Chondrocyte (in vitro differentiated cells): ENCODE results near the gene CFL1. TPM values are rescaled to one million over a fixed set of nuclear protein-coding genes. Genes with fewer than 3 reads are reported as not detected.

Source experiments
- DNase-seq: peaks from one replicate; pipeline ENCODE4 v3.0.0; 2021; ENCODE audit warnings: mixed read lengths, low spot score
- H3K27ac Mint-ChIP-seq: one replicate; pipeline ENCODE4 v1.8.0; 2021; ENCODE audit warnings: mild to moderate bottlenecking, moderate library complexity, mixed read lengths; ENCODE audit not compliant: unreplicated experiment
- H3K27me3 Mint-ChIP-seq: 2 replicates; pipeline ENCODE4 v1.8.0; 2021; ENCODE audit warnings: low read depth, mixed read lengths
- H3K36me3 Mint-ChIP-seq: 2 replicates; pipeline ENCODE4 v1.8.0; 2021; ENCODE audit warnings: low read depth, mixed read lengths
- H3K4me1 Mint-ChIP-seq: 2 replicates; pipeline ENCODE4 v1.8.0; 2021; ENCODE audit warnings: low read depth, mild to moderate bottlenecking, mixed read lengths
- H3K4me3 Mint-ChIP-seq: one replicate; pipeline ENCODE4 v1.8.0; 2021; ENCODE audit warnings: mild to moderate bottlenecking, moderate library complexity, mixed read lengths; ENCODE audit not compliant: unreplicated experiment
- H3K9me3 Mint-ChIP-seq: 2 replicates; pipeline ENCODE4 v1.8.0; 2021; ENCODE audit warnings: low read depth, mixed read lengths
- total RNA-seq: library from RNA; stranded (reverse); gene quantifications from 3 replicates; pipeline ENCODE4 v1.2.1, GENCODE V29; 2021
- TF ChIP-seq, protein P1 (sequence below): fragments of 200-600 bp; sonication (generic); IDR thresholded peaks from 2 replicates; pipeline ENCODE4 v1.5.0; 2021; ENCODE audit warnings: antibody characterized with exemption, mild to moderate bottlenecking, moderate library complexity

Gene CFL1
- total RNA-seq, 1 donor from 2014 or later, result 1,222 TPM

DNA sequence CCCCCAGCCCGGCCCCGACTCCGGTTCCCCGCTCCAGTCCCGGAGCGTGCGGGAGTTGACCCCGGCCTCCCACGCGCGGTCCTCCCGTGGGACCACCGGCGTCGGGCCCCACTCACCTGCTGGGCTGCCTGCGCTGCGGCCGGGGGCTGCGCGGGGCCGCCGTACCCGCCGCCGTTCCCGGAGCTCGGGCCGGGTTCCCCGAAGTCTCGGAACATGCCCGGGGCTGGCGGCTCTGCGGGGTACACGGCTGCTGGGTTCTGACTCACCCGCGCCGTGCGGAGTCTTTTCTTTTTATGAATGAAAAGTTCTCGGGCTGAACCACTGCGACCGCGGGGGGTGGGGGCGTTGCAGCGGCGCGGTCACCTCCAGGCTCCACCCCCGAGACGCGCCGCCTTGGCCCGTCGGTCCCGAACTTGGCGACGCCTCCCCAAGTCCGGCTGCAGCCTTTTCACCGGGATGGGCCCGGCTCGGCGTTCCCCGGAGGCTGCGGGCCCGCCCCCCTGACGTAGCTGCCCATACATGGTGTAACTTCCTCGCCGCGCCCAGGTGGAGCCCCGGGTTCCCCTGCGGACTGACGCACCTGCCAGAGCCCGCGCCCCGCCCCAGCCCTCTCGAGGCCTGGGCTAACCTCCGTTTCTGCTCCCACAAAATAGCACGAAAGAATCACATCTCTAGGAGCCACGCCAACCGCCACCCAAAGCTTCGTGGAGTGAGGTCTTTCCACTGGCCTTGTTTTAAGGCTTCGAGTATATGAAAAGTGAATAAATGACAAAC lies 42.3 kb upstream of the CFL1 start, which contains the start of gene FOSL1:
FOSL1 (minus strand) TSS at position 264 of the 774 bp plus-strand sequence; CDS start at position 215, 49 bp downstream.
- Mint-ChIP-seq H3K36me3 (no peaks in the 10 kb centered on the region), H3K4me1 (peaks cover 47% of the 10 kb centered on the region), H3K27ac (peak within 1 kb of the TSS; percentile 82), H3K4me3 (peak within 1 kb of the TSS; percentile 79), H3K27me3 (no peaks in the 10 kb centered on the region), H3K9me3 (no peaks in the 10 kb centered on the region)
- no peak for DNase-seq
- TF ChIP-seq, protein P1, sequence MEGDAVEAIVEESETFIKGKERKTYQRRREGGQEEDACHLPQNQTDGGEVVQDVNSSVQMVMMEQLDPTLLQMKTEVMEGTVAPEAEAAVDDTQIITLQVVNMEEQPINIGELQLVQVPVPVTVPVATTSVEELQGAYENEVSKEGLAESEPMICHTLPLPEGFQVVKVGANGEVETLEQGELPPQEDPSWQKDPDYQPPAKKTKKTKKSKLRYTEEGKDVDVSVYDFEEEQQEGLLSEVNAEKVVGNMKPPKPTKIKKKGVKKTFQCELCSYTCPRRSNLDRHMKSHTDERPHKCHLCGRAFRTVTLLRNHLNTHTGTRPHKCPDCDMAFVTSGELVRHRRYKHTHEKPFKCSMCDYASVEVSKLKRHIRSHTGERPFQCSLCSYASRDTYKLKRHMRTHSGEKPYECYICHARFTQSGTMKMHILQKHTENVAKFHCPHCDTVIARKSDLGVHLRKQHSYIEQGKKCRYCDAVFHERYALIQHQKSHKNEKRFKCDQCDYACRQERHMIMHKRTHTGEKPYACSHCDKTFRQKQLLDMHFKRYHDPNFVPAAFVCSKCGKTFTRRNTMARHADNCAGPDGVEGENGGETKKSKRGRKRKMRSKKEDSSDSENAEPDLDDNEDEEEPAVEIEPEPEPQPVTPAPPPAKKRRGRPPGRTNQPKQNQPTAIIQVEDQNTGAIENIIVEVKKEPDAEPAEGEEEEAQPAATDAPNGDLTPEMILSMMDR, result no peak

DNA sequence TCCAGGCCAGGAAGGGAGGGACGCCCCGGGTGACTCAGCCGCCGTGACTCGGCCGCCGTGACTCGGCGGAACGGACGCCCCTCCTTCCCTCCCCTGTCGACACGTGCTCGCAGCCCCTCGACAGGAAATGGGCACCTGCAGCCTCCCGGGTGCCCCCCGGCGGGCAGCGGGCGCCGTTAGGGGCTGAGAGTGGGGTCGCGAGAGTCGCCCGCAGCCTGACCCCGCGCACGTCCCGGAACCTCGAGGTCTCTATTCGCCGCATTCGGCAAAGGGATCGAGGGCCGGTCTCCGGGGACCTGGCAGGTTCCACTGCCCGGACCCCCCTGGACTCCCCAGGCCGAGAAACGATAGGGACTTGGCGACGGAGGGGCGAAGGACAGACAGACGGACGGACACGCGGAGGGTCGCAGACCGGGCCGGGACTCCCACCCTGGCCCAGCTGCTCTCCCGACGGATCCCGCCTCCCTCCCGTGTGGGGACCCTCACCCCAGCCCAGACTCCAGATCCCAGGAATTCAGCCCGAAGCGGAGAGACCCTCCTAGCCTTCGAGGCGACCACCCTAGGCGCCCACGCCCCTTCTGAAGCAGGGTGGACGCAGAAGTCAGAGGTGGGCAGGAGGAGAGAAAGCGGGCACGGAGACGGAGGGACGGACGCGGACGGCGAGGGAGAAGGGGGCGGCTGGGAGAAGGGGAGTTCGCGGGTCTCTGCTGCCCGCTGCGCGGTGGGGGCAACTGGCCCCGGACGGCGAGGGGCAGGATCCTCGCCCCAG lies 41.6 kb upstream of the CFL1 start:
- TF ChIP-seq, protein P1, result peak; percentile 15
- Mint-ChIP-seq H3K9me3 (no peaks in the 10 kb centered on the region), H3K4me3 (peak overlapping the region; percentile 79), H3K36me3 (no peaks in the 10 kb centered on the region), H3K27ac (peak overlapping the region; percentile 82), H3K27me3 (no peaks in the 10 kb centered on the region), H3K4me1 (peaks cover 47% of the 10 kb centered on the region)
- no peak for DNase-seq

- TF ChIP-seq, protein P1, result no peak
- Mint-ChIP-seq H3K36me3 (no peaks in the 10 kb centered on the region), H3K4me3 (peak overlapping the region; percentile 79), H3K9me3 (no peaks in the 10 kb centered on the region), H3K4me1 (peaks cover 42% of the 10 kb centered on the region), H3K27ac (peak overlapping the region; percentile 93), H3K27me3 (no peaks in the 10 kb centered on the region)
- DNase-seq, result no peak
These were observed 40.8 kb upstream of the CFL1 start for GRCh38 chr11:65898656-65899355.

DNA sequence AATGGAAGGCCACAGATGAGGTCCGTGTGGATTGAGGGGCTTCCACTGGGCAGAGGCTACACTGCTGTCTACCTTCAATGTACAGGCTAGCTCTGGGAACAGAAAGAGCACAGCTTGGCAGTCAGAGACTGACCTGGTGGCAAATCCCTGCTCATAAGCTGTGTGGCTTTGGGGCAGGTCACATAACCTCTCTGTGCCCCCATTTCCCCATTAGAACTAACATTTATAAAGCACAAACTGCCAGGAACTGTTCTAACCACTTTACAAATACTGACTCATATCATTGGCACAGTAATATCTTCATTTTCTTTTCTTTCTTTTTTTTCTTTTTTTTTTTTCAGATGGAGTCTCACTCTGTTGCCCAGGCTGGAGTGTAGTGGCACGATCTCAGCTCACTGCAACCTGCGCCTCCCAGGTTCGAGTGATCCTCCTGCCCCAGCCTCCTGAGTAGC lies 39.1 kb upstream of the CFL1 start:
- no peak overlapping the region for H3K4me3 Mint-ChIP-seq
- TF ChIP-seq, protein P1, result no peak
- DNase-seq, result no peak
- H3K27ac Mint-ChIP-seq, result no peak overlapping the region
- peaks cover 36% of the 10 kb centered on the region for H3K4me1 Mint-ChIP-seq
- H3K27me3 Mint-ChIP-seq, result no peaks in the 10 kb centered on the region
- H3K36me3 Mint-ChIP-seq, result peaks cover 3% of the 10 kb centered on the region
- no peaks in the 10 kb centered on the region for H3K9me3 Mint-ChIP-seq
